HG02981 (cell line): Measurements from ENCODE around the gene ZNF622.

ENCODE experiments used
- ATAC-seq: cut with Tn5 transposase; IDR thresholded peaks from one replicate; pipeline ENCODE4 v1.9.1; 2021; ENCODE audit warnings: mild to moderate bottlenecking, moderate library complexity; ENCODE audit not compliant: unreplicated experiment

Gene ZNF622, protein sequence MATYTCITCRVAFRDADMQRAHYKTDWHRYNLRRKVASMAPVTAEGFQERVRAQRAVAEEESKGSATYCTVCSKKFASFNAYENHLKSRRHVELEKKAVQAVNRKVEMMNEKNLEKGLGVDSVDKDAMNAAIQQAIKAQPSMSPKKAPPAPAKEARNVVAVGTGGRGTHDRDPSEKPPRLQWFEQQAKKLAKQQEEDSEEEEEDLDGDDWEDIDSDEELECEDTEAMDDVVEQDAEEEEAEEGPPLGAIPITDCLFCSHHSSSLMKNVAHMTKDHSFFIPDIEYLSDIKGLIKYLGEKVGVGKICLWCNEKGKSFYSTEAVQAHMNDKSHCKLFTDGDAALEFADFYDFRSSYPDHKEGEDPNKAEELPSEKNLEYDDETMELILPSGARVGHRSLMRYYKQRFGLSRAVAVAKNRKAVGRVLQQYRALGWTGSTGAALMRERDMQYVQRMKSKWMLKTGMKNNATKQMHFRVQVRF

DNA sequence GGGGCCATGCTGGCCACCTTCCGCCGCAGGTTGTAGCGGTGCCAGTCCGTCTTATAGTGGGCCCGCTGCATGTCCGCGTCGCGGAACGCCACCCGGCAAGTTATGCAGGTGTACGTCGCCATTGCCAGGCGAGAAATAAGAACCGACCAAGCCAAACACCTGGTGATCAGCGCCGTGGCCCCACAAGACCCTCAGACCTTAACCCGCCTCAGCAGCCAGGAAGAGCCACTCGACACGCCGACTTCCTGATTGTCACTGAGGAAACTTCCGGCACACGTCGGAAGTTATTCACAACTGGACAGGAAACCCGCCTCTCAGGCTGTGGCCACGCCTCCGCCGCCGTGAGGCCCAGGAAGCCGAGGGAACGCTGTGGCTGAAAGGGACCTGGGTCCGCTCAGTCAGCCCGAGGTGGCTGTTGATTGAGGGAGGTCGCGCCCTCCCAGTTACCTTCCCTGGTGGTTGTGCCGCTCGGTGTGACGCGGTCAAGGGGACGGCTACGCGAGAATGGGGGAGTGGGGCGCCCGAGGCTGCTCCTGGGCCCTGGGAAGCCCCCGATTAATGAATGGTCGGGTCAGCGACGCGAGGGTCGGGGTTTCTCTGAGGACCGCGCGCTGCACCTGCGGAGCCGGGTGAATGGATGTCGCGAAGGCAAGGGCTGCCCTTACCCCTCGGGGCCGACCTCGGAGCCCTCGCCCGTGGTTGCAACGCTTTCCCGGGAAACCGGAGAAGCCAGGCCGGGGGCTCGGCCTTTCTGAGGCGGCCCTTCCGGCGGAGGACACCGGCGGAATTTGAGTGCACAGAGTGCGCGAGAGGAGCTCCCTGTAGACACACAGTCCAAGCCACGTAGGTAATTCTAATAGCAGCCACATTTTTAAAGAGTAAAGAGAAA is at the start of gene ZNF622:
Gene ZNF622, minus strand, starts transcription at position 257 of the 889 bp plus-strand sequence. Its CDS starts 135 bp downstream, at position 122.
- ATAC-seq = peak; percentile 79

DNA sequence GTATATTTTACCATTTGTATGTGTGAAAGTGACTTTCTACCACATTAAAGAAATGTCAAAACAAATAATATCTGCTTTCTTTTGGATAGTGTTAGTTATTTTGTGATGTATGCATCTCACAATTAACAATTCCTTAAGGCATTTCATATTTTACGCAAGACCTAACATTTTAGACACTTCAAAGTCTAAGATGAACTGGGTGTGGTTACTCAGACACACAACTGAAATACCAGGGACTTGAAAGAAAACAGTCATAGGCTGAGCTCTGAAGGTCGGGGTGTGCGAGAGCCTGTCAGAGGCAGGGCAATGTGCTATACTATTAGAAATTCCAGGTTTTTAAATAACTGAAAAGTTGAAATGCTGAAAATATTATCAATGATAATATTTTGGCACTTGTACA is 44.5 kb upstream of the ZNF622 start:
- ATAC-seq = no peak

DNA sequence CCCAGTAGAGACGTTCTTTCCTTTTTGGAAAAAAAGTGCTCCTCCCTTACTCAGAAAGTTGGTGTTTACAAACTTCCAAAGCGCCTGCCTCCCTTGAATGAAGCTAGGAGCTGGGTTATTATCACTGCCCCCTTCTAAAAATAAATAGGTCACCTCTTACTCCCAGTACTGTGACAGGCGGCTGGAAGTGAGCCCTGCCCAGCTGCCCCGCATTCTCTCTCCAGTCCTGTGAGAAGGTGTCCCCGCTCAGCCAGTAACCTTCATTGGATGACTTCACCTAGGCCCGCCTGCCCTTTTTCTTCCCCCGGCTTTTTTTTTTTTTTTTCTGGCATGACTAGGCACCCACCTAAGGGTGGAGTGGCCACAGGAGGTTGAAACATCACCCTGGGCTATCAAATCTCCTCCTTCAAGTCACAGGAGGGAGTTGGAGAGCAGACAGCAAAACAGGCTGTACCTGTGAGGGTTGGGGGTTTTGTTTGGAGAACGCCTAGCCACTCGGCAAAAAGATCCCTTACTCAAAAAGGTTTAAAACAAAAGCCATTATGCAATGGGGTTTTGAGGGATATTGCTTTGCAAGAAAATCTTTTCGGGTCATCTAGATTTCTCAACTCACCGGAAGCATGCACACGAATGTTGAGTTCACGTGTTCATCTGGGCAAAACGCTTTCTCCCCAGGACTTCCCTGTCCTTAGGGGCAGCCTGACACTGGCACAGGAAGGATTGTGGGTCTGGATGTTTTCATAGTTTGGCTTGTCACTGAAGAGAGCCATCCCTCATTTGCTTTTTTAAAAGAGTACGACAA is 43.3 kb upstream of the ZNF622 start:
- ATAC-seq = no peak

DNA sequence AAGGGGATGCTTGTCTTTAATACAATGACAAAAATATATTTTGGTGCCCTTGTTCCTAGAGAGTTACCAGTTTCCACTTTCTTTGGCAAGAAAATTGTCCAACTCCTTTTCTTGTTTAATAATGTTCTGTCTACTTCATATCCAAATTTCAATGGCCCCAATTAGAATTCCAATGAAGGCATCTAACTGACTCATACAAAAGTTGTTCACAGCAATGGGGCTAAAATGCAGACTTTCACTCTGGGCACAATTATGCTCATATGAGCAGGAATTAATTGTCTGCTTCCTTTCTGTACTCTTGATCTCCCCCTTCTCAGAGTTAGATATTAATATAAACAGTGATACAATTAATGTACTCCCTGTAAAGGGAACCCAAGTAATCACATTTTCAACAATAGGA is 42.1 kb upstream of the ZNF622 start:
- no peak for ATAC-seq

DNA sequence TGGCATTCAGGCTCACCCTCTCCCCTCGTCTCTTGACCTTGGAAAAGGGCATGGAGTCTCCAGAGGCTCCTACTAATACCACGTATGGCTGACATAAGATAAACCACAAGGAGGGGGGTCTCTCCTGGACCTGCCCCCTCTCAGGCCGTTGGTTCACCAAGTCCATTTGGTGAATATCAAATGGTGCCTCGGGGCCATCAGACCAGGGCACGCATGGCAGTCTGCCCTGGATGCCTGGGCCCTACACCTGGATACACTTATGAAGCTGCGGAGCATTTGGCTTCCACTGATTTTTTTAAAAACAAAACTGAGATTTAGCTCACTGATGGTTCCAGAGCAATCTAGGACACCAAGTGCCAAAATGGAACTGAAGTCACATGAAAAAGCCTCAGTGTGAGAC is 40.3 kb upstream of the ZNF622 start:
- ATAC-seq = no peak

DNA sequence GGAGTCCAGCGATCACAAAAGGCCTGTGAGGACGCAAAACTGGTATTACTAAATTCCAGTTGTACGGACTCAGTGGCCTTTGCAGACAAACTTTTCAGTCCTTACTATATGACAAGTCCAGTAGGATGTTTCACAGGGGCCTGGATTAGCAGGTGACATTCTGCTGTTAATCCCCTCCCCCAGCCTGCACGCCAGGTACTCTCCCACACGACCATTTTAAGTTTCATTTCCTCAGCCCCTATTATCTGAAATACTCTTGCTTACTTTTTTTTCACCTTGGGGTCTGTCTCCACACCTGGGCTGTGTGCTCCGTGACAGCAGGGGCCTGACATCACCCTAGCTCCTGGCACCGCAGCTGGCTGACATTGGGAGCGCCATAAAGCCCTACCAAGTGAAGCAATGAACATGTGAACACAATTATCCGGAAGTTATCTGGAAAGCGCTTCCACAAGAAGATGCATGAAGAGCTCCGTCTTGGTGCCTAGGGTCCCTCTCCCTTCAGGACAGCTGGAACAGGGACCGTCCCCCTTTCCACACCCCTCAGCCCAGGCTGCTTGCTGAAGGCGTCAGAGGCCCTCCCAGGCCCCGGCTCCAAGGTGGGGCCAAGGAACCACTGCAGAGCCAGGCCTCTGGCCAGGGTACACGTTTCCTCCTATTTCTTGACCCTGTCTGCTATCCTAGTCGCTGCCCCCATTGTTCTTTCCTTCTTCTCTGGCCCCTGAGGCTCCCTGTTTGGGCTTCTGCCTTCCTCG is 39.7 kb upstream of the ZNF622 start:
- no peak for ATAC-seq

DNA sequence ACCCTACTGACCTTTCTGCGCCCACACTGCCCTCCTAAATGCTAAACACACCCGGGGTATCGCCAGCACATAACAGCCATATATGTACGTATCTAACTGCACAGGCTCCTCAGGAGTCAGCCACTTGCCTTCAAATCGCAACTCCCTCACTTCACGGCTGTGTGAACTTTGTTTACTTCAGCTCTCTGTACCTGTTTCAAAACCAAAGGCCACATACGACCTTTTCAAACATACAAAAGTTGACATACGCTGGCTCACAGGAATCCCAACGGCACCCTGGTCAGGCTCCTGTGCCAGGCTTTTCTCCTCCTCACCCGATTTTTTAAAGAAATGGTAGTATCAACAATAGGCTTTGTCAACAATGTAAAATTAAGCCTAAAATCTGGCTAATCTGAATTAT is 39.0 kb upstream of the ZNF622 start:
- ATAC-seq = no peak

DNA sequence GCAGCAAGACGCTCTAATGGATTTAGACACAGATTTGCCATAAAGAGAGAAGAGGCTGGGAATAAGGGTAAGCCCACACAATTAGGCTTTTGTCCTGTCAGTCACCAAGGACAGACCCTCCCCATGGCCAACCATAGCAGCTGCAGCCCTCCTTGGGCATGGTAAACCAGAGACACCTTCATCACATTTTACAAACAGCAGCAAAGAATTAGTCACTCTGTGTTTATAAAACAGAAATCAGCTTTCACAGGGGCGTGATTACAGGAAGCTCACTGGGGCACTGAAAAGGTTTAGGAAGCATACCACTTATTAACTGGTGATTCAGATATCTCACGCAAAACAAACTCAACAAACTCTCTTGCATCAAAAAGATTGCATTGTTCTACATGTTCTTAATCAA is 37.3 kb upstream of the ZNF622 start:
- no peak for ATAC-seq

DNA sequence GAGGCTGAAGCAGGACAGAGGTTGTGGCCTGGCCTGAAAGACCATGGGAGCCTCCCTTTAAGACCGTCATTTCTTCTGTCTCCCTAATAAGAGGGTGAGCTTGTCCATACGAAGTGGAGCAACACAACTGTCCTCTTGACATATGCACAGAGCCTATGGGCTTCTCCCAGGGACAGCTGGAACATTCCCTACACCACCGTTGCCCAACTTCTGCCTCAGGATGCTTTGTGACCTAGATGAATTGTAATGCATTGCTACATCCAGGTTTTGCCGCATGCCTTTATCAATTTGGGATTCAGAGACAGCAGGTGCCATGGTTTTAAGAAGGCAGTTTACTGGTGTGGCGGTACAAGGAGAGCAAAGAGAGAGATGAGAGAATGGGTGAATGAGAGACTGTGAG is 34.4 kb upstream of the ZNF622 start:
- ATAC-seq = no peak

DNA sequence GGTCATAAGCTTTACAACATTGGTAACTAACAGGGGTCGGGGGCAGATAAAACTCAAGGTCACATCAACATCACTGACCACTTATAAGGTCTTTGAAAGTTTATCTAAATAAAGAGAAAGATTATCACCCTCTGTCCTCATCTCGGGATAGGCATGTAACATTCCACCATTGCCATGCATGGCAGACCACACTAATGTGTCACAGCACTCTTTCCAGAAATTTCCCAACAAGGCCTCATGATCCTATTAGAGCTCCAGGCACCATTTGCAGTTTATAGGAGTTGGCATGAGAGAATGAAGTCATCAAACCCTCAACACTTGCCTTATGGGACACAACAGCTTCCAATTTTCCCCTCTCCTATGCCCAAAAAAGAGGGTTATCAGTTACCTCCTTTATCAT is 31.9 kb upstream of the ZNF622 start:
- no peak for ATAC-seq

DNA sequence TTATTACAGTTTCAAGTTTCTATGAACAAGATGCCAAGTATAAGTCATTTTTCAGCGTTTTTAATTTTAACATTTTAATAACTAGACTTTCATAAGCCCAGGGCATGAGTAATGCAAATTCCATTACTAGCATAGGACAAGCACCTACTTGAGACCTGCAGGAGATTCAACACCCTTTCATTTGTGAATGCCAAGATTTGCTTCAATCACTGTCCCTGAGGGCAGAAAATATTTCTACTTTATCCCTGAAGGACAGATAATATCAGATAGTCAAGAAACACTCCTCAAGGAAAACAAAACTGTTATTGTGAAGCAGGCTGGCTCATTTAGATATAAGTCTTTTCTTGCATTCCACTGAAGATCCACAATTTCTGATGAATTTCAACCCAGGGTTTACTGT is 27.7 kb upstream of the ZNF622 start:
- no peak for ATAC-seq

DNA sequence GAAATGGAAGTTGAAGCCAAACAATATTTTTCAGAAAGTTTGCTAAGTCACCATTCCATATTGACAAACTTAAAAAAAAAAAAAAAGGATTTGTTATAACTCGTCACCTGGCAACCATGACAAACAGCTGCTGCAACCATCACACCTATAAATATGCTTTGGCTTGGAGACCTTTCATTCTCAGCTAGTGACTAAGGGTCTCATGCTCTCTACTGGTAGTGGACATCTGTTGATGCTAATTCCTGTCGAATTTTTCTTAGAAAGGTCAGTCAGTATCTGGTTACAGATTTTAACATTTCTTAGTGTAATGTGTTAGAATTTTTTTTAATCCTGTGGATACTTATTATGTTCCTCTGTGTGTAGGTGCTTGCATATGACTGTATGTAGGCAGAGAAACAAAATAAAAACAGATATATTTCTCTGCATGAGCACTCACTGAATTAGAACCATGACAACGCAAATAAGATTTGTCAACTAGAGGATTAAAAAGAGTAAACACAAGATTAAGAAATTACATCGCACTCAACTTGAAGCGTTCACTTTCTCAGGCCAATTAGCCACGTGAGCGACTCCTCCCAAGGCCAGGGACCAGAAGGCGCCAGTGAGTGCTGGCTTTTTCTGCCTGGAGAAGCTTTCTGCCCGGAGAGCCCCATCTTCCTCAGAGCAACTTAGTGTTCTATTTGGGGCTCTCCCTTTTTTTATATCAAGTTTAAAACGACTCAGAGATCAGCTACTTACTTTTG is 27.0 kb upstream of the ZNF622 start:
- ATAC-seq = no peak

DNA sequence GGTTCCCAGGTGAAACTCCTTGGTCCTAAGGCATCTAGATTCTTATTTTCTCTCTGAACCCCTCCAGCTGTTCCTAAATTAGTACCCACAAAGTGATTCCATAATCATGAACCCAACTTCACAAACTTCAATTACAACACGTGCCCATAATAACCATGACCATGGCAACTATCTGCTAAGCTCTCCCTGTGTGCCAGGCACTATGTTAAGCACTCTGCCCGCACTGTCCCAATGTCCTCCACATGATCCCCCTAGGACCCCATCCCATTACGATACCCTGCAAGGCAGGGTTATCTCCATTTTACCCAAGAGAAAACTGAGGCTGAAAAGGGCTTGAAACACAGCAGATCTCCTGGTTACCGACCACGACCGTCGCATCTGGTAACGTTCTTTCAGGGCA is 25.3 kb upstream of the ZNF622 start:
- no peak for ATAC-seq

DNA sequence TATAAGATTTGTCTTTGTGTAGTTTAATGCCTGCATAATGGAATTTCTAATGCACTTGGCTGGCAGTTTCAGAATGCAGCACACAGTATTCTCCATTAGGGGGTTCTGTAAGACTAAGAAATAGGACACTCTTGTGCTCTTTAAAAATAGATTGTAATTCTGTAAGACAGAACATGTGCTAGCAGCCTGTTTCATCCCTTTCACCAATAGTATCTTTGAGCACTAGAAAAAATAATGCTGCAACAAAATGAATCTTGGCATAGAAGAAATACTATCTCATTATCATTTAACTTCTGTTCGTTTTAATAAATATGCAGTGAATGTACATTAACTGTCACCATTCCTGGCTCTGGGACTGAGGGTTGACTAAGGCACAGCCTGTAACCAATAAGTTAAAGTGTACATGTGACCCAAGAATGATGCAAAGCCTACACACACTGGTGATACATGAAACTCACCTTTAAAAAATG is 23.8 kb upstream of the ZNF622 start:
- peak; percentile 77 for ATAC-seq

DNA sequence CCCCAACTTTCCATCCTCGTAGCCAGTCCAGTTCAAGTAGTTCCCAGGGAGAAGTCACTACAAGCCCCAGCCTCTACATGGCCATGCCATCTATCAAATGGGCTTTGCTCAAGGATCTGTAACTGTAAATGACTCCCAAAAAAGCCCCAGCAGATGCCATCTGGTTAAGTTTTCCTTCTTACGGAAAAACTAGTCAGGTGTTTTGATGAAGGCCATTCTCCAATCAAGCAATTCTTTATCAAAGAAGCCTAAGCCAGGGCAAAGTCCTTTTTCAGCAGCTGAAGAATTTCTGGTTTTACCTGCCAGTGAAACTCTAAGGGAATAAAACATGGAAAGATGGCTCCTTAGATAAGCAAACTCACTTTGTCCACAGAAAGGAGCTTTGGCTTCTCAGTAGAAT is 21.9 kb upstream of the ZNF622 start:
- no peak for ATAC-seq

DNA sequence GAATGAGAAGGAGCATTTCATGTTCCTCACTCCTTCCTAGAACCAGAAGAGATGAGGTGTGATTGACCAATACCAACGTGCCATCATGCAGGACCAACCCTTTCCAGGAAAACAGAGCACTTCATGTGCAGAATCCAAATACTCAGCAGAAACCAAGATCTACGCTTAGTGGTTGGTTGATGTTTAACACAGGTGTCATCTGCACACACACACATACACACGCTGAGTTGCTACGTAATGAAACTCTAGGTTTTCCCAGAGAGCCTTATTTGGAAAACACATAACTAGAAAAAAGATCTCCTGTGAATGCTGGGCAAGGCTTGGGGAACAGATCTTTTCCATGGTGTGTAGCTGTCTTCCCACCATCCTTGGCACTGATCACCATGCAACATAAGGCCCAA is 21.1 kb upstream of the ZNF622 start:
- ATAC-seq = no peak

DNA sequence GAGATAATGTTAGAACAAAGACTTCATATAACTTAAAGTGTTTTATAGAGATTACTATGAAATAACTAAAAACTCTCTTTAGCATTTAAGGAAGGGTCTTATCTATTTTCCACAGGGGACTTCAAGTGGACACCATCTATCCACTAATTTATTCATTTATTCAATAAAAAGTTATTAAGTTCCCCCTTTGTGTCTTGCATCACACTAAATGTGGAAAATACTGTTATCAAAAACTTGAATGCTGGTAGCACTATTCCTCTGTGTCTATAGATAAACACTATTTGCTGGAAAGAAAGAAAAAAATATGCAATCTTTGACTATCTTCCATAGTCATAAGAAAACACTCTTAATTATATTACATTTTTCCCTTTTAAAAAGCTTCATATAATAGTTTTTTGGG is 20.1 kb upstream of the ZNF622 start:
- no peak for ATAC-seq

DNA sequence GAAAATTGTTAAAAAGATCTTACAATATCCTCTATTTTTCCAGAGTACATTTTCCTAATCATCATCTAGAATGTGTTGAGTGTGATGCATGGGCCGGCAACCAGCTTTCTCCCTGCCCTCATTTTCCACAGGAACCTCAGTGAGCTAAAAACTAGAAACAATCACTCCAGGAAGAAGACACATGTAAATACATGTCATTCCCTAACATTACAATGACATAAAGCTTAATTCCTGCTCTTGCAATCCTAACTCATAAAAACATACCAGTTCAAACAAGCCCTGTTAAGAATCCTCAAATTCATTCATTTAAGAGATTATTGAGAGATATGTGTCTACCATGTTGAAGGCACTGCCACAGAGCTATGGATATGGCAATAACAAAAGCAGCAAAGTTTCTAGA is 18.5 kb upstream of the ZNF622 start:
- ATAC-seq = no peak

DNA sequence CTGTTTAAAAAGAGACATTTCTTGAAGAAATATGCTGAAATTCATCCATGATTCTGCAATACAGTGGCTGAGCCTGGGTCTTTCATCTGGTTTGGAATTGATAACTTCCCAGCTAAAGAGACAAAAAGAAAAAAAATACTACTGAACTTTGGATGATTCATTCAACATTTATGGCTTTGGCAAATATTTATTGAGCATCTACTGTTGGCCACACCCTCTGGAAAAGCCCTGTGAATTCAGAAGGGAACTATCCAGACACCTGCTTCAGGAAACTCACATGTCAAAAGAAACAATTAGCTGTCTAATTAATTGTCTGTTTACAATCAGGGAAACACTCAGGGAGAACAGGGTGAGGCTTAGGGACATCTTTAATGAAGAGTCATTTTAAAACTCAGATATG is 17.8 kb upstream of the ZNF622 start:
- no peak for ATAC-seq

DNA sequence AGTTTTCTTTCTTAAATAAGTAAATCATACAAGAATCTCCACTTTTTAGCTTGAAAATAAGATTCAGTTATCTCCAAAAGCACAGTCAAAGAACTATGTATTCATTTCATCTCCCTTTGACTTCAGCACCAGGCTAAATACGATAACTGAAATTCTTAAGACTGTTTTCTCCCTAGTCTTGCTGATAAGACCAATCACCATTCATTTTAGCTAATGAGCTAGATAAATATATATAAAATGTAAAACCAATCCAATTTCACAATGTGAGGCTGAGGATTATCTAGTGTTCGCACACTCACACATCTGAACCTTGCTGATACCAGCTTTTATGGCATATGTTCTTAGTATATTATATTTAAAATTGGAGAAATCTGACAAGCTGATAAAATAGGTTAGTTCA is 17.3 kb upstream of the ZNF622 start:
- no peak for ATAC-seq
